Prostate gland (tissue), 1 donor: Measurements from ENCODE around the gene SPINK2.

Source experiments
- POLR2A ChIP-seq: fragments of 450-650 bp; IDR thresholded peaks from one replicate; pipeline ENCODE4 v1.6.1; 2016; ENCODE audit warnings: antibody characterized with exemption, mild to moderate bottlenecking
- POLR2AphosphoS5 ChIP-seq: sonication (generic); formaldehyde crosslinking; IDR thresholded peaks from one replicate; pipeline ENCODE4 v1.6.1; 2017; ENCODE audit warnings: antibody characterized with exemption

GRCh38 chr4:56773346-56773745, 48.2 kb downstream of the SPINK2 start:
- TF ChIP-seq POLR2AphosphoS5 (no peak), POLR2A (no peak)
